HG03575 (cell line): ENCODE data around the gene POLR1C.
"Not testable (repeated sequence)": the region's sequence is repeated elsewhere in the genome, so short reads cannot be mapped to it uniquely, and the experiment has no call there.

Experiments used
- ATAC-seq: cut with Tn5 transposase; IDR thresholded peaks from one replicate; pipeline ENCODE4 v1.9.1; 2021; ENCODE audit not compliant: unreplicated experiment, insufficient number of reproducible peaks, low FRiP score; ENCODE audit errors: extremely low read depth

POLR1C gene

GRCh38 chr6:43491750-43492661, 24.9 kb upstream of the POLR1C start:
- no peak for ATAC-seq

DNA sequence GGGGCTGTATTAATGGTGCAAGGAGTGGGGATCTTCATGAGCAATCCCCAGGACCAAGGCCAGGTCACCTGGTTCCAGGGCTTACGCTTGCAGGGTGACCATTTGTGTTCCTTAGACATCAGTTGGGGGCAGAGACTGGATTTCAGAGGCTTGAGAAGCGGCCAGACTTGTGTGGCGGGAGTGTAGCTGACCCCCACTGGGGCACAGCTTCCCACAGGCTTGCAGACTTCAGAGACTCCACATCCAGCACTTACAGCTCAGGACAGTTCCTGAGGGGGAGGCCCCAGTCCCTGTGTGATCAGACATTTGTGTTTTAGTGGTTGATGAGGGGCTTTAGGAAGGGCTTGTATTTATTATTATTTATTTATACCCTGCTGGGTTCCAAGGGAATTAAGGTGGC, 24.2 kb upstream of the POLR1C start:
- no peak for ATAC-seq

DNA sequence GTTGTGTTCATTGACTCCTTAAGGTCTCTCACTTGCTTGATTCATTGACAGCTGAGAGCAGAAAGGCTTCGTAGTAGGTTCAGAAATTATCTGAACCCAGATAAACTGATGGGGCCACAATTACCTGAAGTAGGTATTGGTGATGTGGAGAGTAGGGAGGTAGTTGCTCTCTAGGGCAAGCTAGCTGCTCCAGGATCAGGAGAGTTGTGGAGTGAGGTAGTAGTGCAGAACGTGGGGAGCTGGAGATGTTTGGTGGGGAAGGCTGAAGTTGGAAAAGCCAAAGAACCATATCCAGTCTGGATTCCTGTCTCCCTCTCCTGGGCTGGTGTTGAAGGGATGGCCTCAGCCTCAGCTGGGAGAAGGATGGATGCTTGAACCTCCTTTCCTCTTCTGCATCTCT, 23.7 kb upstream of the POLR1C start:
- ATAC-seq, result no peak

- no peak for ATAC-seq
Observed at GRCh38 chr6:43493833-43494232, 23.1 kb upstream of the POLR1C start.

DNA sequence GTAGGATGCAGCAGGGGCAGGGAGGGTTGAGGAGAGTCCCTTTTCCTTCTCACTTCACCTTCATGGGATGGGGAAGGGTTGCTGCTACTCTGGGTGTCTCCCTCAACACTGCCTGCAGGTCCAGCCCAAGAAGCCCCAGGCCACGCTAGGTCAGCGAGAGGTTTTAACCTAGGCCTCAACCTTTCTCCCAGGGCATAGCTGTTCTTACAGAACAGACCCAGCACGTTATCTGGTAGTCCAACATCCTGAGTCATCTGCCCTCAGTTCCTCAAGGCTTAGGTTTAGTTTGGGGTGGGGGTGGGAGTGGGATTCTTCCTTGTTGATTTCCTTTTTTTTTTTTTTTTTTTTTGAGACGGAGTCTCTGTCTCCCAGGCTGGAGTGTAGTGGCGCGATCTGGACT, 22.6 kb upstream of the POLR1C start:
- no peak for ATAC-seq

- ATAC-seq, result no peak
Observed at GRCh38 chr6:43494766-43495165, 22.1 kb upstream of the POLR1C start.

- no peak for ATAC-seq
Observed at GRCh38 chr6:43495409-43495941, 21.4 kb upstream of the POLR1C start.

DNA sequence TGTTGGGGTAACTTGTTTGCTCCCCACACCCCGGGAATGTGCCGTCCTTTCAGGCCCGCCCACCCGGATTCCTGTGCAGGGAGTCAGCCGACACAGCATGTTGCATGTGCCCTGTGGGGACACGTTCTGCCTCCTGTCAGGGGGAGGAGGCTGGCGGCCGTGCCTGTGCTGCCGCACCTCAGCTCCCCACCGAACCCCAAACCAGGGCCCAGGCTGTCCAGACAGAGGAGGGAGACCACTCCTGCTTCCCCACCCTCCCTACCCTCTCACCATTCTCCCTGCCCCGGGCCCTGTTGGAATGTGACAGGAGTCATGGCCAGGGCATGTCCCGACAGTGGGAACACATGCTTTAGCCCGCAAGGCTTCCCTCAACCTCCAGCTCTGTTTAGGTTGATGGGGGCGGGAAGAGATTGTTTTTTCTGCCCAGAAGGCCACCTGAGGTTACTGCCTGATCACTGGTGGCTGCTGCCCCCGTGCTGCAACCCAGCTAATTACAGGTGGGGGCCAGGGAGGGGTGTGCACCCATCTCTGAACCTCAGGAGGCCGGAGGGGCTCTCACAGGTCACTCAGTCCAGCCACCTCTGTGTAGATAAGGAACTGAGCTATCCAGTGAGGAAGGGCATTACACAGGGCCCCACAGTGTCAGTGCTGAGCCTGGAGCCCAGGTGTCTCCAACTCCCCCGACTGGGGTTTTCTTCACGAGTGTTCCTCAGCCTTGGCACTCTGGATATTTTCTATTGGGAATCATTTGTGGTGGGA, 20.3 kb upstream of the POLR1C start:
- no peak for ATAC-seq

- ATAC-seq, result no peak
Observed at GRCh38 chr6:43497129-43497396, 19.8 kb upstream of the POLR1C start.

DNA sequence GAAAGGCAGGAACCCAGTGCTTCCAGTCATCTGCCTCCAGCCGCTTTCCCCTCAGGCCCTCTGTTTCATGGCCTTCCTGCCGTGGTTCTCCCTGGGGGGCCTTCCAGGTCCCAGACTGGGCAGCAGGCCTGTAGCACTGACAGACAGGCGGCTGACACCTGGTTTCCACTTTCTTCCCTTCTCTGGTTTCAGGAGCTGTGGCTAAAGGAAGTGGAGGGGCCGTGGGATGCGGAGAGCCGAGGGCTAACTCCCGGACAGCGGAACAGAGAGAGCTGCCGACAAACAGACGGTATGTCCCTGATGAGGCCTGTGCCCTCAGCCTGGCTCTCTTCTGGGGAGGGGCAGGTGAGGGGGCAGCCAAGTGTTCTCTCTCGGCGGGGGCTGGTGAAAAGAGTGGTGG, 19.2 kb upstream of the POLR1C start:
- ATAC-seq, result no peak

DNA sequence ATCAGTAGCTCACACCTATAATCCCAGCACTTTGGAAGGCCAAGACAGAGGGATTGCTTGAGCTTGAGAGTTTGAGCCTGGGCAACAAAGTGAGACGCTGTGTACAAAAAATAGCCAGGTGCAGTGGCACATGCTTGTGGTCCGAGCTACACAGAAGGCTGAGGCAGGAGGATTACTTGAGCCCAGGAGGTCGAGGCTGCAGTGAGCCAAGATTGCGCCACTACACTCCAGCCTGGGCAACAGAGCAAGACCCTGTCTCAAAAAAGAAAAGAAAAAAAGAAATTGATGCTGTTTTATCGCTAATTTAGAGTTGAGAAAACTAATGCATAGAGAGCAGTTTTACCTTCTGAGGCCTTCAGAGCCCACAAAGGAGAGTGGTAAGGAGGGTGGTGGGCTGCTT, 18.6 kb upstream of the POLR1C start:
- not testable (repeated sequence) for ATAC-seq

GRCh38 chr6:43499028-43499815, 17.7 kb upstream of the POLR1C start:
- ATAC-seq, result no peak

DNA sequence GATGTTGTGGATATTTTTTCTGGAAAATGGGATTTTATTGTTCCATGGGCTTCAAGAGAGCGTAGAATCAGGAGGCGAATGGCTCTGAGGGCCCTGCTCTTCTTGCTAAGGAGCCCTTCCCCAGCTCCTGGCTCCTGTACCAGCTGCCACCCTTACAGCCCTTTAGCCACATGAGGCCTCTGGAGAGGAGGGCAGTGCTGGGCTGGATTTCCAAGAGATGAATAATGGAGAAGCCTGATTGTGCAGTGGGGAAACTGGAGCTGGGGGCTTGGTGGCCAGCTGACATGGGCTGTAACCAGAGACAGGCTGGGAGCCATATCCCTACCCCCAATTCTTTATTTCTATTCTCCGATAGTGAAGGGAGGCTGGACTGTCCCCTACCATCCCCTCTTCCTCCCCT, 16.0 kb upstream of the POLR1C start:
- ATAC-seq, result no peak

- no peak for ATAC-seq
Observed at GRCh38 chr6:43502666-43503065, 14.2 kb upstream of the POLR1C start.

DNA sequence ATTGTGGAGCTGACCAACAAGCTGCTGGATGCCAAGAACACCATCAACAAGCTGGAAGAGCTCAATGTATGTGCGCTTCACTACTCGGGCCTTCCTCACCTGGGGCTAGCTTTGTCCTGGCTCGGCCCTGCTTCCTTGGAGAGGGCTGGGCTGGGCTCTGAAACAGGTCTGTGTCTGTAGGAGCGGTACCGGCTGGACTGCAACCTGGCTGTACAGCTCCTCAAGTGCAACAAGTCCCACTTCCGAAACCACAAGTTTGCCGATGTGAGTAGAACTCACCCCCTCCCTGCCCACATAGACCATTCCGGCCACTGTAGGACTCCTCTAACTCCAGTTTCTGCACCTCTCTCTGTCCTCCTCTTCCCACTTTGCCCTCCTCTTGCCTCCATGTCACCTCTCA, 13.4 kb upstream of the POLR1C start:
- ATAC-seq, result no peak

DNA sequence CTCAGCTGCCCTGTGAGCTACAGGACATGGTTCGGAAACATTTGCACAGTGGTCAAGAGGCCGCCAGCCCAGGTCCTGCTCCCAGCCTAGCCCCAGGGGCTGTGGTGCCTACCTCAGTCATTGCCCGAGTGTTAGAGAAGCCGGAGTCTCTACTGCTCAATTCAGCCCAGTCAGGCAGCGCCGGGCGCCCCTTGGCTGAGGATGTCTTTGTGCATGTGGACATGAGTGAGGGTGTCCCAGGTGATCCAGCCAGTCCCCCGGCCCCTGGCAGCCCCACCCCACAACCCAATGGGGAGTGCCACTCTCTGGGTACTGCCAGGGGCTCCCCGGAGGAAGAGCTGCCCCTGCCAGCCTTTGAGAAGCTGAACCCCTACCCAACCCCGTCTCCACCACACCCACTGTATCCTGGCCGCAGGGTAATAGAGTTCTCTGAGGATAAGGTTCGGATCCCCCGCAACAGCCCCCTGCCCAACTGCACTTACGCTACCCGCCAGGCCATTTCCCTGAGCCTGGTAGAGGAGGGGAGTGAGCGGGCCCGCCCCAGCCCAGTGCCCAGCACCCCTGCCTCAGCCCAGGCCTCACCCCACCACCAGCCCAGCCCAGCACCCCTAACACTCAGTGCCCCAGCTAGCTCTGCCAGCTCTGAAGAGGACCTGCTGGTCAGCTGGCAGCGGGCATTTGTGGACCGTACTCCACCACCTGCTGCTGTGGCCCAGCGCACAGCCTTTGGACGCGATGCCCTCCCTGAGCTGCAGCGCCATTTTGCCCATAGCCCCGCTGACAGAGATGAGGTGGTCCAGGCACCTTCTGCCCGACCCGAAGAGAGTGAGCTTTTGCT, 11.9 kb upstream of the POLR1C start:
- ATAC-seq, result no peak

- no peak for ATAC-seq
Observed at GRCh38 chr6:43505718-43506117, 11.2 kb upstream of the POLR1C start.

GRCh38 chr6:43506171-43506570, 10.7 kb upstream of the POLR1C start:
- ATAC-seq, result no peak
